ENCODE results near the gene MSS51.

Gene MSS51

GRCh38 chr10:73433538-73433867, at the start of gene MSS51:
TSS of gene MSS51 (minus strand) at chr10:73433561. CDS start at chr10:73428284, 5,277 bp downstream.
- DNase-seq (ENCODE audit: low read depth) = no peak

- no peak for DNase-seq (ENCODE audit: low read depth)
Observed at GRCh38 chr10:73480158-73480557, 46.8 kb upstream of the MSS51 start.

GRCh38 chr10:73478636-73479035, 45.3 kb upstream of the MSS51 start:
- no peak for DNase-seq (ENCODE audit: low read depth)

GRCh38 chr10:73471226-73471625, 37.9 kb upstream of the MSS51 start:
- no peak for DNase-seq (ENCODE audit: low read depth)

- DNase-seq (ENCODE audit: low read depth) = no peak
Observed at GRCh38 chr10:73469579-73469978, 36.2 kb upstream of the MSS51 start.

GRCh38 chr10:73467206-73467605, 33.8 kb upstream of the MSS51 start:
- no peak for DNase-seq (ENCODE audit: low read depth)

GRCh38 chr10:73465978-73466726, 32.8 kb upstream of the MSS51 start:
- no peak for DNase-seq (ENCODE audit: low read depth)

- no peak for DNase-seq (ENCODE audit: low read depth)
Observed at GRCh38 chr10:73460897-73461296, 27.5 kb upstream of the MSS51 start.

- DNase-seq (ENCODE audit: low read depth) = no peak
Observed at GRCh38 chr10:73459683-73460314, 26.4 kb upstream of the MSS51 start.

- DNase-seq (ENCODE audit: low read depth) = no peak
Observed at GRCh38 chr10:73456187-73456890, 23.0 kb upstream of the MSS51 start.

GRCh38 chr10:73449113-73449512, 15.8 kb upstream of the MSS51 start:
- no peak for DNase-seq (ENCODE audit: low read depth)

- DNase-seq (ENCODE audit: low read depth) = no peak
Observed at GRCh38 chr10:73448384-73448783, 15.0 kb upstream of the MSS51 start.

GRCh38 chr10:73446926-73447325, 13.6 kb upstream of the MSS51 start:
- no peak for DNase-seq (ENCODE audit: low read depth)

- DNase-seq (ENCODE audit: low read depth) = no peak
Observed at GRCh38 chr10:73444457-73444856, 11.1 kb upstream of the MSS51 start.

GRCh38 chr10:73439605-73440312, 6.4 kb upstream of the MSS51 start:
- DNase-seq (ENCODE audit: low read depth) = no peak

- DNase-seq (ENCODE audit: low read depth) = no peak
Observed at GRCh38 chr10:73439055-73439454, 5.7 kb upstream of the MSS51 start.

GRCh38 chr10:73432646-73433537, 469 bp downstream of the MSS51 start:
- DNase-seq (ENCODE audit: low read depth) = no peak

GRCh38 chr10:73426318-73426717, 7.0 kb downstream of the MSS51 start:
- DNase-seq (ENCODE audit: low read depth) = no peak

- no peak for DNase-seq (ENCODE audit: low read depth)
Observed at GRCh38 chr10:73424478-73424877, 8.9 kb downstream of the MSS51 start.

- DNase-seq (ENCODE audit: low read depth) = no peak
Observed at GRCh38 chr10:73423309-73423708, 10.1 kb downstream of the MSS51 start.

GRCh38 chr10:73416571-73416970, 16.8 kb downstream of the MSS51 start:
- no peak for DNase-seq (ENCODE audit: low read depth)

All from stimulated activated CD8-positive, alpha-beta memory T cell treated with anti-CD3 and anti-CD28 coated beads, Interleukin-7, amount 100 ng/mL, for 24 hours (primary cell).